NCI-H82 treated with DMSO at 0.1 percent for 48 hours (cell line): ENCODE data around the gene AP2A1.
A peak's percentile ranks its signal among the peaks of the same experiment; 100 is the strongest.

Experiments
- DNase-seq: peaks from one replicate; lab custom pipeline; 2025; ENCODE audit not compliant: unreplicated experiment; lab: John Stamatoyannopoulos, UW

AP2A1 gene

DNA sequence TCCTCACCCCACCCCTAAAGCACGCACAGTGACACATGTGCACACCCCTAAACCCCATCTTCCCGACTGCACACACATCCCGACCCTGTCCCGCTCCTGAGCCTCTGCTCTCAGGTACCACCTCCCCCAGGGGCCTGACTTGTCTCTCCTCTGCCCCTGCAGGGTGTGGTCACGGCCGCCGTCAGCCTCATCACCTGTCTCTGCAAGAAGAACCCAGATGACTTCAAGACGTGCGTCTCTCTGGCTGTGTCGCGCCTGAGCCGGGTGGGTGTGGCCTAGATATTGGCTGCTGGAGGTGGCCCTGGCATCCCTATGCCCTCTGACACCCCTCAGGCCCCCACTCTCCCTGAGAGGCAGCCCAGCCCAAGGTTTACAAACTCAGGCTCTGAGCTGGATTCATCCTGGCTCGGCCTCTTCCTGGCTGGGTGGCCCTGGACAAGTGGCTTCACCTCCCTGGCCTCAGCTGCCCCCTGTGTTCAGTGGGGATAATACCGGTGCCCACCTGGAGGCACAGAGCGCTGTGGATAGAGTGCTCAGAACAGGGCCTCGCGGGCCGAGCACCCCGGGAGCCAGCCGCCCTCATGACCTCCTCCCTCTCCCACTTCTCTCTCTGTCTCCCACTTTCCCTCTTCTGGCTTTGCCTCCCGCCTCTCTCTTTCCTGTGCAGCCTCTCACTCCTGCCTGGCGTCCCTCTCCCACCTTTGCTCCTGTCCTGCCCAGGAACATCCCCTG lies 26.2 kb downstream of the AP2A1 start:
- no peak for DNase-seq

DNA sequence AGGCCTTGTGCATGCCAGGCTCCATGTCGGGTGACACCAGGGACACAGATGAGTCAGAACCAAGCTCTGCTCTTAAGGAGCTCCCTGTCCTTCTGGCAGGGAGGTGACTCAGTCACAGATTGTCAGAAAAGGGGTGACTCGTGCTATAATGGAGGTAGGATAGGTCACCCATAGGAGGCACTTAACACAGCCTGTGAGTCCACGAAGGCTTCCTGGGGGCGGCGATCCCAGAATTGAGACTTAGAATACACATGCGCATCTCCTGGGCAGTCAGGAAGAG lies 26.7 kb downstream of the AP2A1 start:
- no peak for DNase-seq

DNA sequence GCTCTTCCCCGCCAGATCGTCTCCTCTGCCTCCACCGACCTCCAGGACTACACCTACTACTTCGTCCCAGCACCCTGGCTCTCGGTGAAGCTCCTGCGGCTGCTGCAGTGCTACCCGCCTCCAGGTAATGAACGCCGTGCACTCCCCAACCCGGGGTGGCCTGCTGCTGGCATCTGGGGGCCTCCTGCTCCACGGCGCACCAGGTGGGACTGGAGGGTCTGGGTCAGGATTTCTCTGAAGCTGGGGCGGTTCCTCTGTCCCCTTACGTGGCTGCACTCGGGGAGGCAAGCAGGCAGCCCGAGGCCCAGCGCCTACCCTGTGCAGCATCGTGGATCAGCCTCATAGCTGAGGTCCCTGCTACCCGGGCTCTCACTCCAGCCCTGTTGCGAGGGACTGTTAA lies 28.8 kb downstream of the AP2A1 start:
- no peak for DNase-seq

DNA sequence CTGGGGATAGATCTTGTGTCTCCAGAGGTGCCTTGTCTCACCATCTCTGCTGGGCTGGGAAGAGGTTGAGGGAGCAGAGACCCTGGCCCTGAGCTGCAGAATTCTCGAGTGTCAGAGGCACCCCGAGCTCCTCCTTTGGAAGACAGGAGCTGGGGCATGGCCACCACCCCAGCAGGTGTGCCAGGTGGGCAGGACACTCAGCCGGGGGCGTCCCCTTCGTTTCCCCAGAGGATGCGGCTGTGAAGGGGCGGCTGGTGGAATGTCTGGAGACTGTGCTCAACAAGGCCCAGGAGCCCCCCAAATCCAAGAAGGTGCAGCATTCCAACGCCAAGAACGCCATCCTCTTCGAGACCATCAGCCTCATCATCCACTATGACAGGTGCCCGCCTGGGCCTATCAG lies 31.8 kb downstream of the AP2A1 start:
- no peak for DNase-seq

DNA sequence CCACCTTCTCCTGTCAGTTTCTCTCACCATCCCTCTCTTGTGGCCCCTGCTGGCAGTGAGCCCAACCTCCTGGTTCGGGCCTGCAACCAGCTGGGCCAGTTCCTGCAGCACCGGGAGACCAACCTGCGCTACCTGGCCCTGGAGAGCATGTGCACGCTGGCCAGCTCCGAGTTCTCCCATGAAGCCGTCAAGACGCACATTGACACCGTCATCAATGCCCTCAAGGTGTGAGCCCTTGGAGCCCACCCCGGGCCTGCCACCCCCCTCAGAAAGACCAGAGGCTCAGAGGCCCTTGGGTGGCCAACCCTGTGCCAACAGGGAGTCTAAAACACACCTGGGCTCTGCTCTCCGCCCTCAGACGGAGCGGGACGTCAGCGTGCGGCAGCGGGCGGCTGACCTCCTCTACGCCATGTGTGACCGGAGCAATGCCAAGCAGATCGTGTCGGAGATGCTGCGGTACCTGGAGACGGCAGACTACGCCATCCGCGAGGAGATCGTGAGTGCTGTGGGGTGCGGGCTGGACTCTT lies 32.5 kb downstream of the AP2A1 start:
- DNase-seq, result no peak

DNA sequence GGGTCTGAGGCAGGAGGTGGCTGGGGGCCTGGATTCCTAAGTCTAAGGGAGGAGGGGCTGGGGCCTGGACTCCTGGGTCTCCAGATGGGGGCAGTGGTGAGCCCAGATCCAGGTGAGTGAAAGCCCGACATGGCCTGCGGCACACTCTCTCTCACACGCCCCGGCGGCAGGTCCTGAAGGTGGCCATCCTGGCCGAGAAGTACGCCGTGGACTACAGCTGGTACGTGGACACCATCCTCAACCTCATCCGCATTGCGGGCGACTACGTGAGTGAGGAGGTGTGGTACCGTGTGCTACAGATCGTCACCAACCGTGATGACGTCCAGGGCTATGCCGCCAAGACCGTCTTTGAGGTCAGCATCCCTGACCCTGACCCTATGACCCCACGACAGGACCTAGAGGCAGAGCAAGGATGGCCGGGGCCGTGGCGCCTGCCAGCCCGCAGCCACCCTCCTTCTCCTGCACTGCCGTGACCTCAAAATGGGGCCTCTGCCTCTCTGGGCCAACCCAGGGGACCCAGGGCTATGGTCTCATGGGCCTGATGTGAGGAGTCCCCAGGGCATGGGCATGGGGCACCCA lies 33.1 kb downstream of the AP2A1 start:
- no peak for DNase-seq

DNA sequence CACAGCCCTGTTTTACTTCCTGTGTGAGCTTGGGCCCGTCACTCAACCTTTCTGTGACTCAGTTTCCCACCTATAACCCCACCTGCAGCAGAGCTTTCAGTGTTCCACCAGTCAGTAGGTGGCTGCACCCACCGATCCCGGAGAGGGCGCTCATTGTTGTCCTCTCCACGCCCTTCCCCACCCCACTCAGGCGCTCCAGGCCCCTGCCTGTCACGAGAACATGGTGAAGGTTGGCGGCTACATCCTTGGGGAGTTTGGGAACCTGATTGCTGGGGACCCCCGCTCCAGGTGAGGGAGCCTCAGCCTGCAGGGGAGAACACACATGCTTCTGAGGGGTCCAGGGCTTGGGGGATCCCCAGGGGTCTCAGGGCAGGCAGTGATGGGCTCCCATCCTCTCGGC lies 34.0 kb downstream of the AP2A1 start:
- no peak for DNase-seq

DNA sequence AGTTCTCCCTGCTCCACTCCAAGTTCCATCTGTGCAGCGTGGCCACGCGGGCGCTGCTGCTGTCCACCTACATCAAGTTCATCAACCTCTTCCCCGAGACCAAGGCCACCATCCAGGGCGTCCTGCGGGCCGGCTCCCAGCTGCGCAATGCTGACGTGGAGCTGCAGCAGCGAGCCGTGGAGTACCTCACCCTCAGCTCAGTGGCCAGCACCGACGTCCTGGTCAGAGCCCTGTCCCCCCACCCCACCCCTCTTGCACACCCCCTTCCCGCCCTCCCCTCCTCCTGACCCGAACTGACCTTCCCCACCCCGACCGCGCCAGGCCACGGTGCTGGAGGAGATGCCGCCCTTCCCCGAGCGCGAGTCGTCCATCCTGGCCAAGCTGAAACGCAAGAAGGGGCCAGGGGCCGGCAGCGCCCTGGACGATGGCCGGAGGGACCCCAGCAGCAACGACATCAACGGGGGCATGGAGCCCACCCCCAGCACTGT lies 34.6 kb downstream of the AP2A1 start:
- DNase-seq, result no peak

DNA sequence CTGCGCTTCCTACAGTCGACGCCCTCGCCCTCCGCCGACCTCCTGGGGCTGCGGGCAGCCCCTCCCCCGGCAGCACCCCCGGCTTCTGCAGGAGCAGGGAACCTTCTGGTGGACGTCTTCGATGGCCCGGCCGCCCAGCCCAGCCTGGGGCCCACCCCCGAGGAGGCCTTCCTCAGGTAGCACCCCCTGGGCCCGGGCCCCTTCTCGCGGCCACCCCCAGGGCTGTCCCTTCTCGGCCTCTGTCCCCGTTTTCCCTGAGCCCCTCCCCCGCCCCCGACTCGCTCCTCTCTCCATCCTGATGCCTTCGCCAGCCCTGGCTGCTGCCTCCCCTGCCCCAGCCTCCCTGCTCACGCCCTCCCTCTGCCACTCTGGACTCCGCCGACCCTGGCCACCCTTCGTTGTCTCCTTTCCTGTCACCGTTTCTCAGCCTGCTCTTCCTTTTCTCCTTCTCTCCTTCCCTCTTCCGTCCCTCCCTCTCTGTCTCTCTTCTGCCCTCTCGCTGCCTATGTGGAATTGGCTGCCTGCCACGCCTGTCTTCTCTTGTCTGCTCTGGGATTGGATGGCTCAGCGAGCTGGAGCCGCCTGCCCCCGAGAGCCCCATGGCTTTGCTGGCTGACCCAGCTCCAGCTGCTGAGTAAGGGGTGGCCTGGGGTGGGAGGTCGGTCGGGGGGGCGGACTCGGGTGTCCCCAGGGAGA lies 35.3 kb downstream of the AP2A1 start:
- DNase-seq, result peak; percentile 88

DNA sequence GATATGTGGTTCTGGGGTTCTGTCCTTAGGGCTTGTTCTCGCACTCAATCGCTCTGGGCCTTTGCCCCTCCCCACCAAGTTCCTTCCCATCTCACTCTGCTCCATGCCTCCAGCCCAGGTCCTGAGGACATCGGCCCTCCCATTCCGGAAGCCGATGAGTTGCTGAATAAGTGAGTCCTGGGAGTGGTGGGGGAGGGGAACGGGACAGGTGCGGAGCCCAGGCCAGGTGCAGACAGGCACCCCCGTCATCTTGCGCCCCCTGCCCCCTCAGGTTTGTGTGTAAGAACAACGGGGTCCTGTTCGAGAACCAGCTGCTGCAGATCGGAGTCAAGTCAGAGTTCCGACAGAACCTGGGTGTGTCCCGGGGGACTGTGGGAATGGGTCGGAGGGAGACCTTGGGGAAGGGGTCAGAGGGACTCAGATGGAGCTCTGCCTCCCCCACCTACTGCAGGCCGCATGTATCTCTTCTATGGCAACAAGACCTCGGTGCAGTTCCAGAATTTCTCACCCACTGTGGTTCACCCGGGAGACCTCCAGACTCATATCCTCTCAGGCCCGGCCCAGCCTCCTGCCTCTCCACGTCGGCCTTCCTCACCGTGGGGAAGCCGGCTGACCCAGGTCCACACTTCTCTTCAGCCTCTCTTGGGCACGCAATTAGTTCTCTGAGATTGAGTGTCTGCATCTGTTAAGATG lies 36.2 kb downstream of the AP2A1 start:
- no peak for DNase-seq

DNA sequence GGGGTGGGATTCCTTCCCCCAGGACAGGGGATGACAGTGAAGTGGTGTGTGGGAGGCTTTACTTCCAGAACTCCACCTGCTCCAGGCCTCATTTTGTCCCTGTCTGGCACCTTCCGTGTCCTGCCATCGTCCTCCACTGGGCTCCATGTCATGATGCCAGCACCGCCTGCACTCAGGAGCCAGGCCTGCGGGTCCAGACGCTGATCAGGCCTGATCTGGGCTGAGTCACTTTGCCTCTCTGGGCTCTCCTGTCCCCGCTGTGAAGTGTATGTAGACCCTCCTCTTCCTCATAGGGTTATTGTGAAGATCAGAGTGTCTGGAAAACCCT lies 36.7 kb downstream of the AP2A1 start:
- no peak for DNase-seq

DNA sequence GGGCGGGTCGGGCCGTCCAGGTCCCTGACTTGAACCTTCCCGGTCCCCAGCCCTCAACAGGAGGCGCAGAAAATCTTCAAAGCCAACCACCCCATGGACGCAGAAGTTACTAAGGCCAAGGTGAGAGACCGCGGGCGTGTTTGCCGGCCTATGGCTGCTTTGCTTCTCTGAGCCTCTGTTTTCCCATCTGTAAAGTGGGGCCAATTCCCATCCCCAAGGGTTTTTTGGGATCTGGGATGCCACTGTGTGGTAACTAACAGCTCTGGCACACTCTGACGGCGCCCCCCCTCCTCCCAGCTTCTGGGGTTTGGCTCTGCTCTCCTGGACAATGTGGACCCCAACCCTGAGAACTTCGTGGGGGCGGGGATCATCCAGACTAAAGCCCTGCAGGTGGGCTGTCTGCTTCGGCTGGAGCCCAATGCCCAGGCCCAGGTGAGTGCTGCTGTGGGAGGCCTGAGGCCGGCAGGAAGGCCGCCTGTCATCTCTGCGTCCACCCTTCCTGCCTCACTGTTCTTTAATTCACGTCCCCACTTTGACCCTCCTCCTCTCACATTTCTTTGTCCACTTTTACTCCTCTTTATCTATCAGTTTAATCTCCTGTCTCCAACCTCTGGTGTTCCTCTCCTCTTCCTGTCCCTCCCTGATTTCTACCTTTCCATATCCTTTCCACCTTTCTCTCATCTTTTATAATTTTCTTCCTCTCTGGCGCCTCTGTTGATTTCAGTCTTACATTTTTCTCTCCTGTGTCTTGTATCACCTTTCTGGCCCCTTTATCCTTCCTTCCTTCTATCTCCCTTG lies 39.2 kb downstream of the AP2A1 start:
- DNase-seq, result no peak

DNA sequence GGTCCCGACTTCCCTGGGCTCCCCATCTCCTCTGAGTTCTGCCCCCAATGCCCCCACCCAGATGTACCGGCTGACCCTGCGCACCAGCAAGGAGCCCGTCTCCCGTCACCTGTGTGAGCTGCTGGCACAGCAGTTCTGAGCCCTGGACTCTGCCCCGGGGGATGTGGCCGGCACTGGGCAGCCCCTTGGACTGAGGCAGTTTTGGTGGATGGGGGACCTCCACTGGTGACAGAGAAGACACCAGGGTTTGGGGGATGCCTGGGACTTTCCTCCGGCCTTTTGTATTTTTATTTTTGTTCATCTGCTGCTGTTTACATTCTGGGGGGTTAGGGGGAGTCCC lies 39.8 kb downstream of the AP2A1 start:
- DNase-seq, result no peak

DNA sequence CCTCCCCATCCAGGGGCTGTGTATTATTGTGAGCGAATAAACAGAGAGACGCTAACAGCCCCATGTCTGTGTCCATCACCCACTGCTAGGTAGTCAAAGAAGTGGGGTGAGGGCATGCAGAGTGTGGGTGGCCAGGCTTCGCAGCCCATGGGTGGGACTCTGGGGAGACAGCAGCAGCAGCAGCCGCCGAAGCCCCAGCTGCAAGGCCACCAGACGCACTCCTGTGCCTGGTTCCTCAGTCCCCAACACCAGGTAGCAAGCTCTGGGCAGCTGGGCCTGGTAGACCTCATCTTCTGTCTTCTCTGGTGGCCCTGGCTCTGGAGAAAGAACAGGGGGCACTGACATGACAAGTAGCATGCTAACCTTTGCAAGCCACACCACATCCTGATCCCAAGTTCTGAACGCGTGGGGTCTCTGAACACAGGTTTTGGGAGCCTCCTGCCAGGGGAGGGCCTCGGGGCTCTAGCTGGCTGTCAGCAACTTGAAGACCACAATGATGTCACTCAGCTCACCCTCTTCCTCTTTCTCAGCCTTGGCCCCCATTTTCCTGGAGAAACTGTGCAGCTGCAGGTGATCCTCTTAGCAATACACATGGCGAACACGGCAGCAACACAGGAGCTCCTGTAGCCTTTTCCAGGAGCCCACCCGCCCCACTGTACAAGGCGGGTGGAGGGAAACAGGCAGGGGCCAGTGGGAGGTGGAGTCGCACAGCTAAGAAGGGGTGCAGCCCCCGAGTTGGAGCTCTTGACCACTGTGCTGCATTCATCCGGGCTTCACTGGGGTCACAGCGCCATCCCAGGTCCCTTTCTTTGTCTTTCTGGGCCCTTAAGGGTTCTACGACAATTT lies 40.5 kb downstream of the AP2A1 start:
- no peak for DNase-seq

DNA sequence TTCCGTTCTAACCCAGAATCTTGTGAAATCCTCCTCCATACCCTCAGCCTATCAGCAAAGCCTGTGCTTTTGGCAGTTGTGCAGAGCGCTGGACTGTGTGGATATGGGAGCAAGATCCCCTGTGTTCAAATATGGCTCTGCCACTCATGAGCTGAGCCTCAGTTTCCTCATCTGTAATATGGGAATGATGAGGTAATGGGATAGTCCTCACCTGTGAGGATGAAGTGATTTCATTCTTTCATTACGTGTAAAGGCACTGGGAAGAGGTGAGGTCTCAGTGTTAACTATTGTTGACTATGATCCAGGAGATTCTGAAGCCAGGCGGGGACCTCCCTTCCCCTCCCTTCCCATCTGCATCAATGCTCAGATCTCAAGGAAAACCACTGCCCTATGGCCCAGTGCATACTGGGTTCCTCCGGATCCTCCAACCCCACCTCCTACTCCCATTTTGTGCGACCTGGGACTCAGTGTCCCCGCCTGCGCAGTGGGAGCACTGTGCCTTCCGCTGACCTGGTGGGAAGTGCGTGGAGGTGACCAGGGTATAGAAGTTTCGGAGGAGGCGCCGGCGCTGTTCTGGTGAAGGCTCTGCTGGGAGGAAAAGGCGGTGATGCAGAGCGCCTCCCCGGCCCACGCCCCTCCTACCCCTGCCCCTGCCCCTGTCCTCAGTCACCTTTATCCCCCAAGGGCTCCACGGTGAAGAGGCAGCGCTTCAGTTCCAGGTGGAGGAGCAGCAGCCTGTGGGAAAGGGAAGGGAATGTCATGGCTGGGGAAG lies 41.3 kb downstream of the AP2A1 start:
- no peak for DNase-seq

DNA sequence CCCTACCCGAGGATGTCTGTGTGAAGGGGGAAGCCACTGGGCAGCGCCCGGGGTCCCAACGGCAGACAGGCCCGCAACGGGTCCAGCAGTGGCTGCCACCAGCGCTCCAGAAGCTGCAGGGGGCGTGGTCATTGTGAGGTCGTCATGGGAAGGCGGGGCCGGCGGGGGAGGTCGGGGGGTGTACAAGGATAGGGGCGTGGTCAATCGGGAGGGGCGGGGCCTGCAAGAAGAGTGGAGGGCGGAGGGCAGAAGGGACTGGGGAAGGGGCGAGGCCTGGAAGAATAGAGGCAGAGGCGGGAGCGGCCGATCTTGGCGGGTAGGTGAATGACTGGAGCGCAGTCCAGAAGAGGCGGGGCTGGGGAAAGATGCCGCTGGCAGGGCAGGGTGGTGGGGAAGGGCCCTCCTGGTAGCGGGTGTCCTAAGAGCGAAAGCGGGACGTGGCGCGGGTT lies 41.9 kb downstream of the AP2A1 start:
- DNase-seq, result peak; percentile 50

DNA sequence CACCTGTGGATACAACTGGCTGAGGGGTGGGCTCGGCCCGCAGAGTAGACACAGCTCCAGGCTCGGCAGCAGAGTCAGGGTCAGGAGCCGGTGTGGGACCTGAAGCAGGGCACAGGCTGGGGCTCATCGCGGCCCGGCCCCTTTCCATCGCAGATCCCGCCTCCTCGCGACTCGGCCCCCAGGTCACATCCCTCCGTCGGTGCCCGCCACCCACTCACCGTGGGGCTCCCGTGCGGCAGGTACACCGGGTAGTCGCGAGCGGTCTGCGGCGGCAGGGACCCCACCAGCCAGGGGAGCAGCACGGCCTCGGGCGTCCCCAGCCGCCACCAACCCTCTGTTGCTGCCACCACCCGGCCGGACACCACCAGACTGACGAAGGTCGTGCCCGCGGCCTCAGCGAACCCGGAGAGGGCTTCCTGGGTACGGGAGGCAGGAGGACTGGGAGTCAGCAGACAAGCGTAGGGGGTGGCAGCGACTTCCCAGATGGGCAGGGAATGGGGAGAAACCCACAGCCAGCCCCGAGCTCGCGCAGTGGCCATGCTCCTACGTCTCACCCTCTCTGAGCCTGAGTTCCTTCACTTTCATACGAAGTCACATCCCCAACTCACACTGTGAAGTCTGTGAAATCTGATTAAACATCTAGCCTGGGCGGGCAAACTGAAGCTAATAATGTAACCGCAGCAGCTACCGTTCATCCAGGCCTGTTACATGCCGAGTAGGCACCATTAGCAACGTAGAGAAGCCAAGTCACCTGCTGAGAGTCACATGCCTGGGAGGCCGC lies 42.5 kb downstream of the AP2A1 start:
- no peak for DNase-seq

DNA sequence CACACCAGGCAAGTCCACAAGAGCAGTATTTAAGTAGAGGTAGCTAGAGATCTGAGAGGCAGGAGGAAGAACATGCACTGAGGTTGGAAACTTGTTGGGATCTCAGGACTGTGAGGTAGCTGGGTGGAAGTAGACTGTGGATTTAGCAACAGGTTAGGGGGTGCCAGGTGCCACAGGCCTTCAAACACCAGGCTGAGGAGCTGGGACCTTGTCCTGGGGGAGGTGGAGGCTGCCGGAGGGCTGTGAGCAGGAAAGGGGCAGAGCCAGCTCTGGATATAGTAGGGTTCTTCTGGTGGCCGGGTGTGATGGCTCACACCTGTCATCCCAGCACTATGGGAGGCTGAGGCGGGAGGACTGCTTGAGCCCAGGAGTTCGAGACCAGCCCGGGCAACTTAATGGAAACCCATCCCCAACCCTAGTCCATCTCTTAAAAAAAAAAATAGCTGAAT lies 43.2 kb downstream of the AP2A1 start:
- DNase-seq, result no peak

DNA sequence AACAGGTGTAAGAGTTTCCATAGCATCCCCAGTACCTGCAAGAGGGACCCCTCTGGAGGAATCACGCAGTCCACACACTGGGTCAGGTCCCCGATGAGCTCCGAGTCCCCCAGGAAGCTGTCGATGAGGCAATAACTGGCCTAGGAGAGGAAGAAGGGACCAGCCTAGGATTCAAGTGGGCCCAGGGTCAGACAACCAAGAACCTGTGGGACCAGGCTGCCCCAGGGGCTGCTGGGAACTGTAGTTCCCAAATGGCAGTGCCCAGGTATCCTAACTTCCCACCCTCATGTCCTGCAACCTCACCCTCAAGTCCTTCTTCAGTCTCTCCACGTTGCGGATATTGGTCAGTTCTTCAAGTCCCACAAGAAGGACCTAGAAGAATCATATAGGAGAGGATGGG lies 44.5 kb downstream of the AP2A1 start:
- no peak for DNase-seq
